Keratinocyte (primary cell): Measurements from ENCODE around the gene ASTL. TPM values are rescaled to one million over a fixed set of nuclear protein-coding genes. Genes with fewer than 3 reads are reported as not detected.

Experiments
- DNase-seq: peaks from one replicate; pipeline ENCODE4 v3.0.0-alpha.2; 2011; ENCODE audit warnings: low read depth, missing footprints, low spot score
- FAIRE-seq: peaks from 2 replicates; lab custom pipeline; 2011; peaks lifted over from hg19 to GRCh38; lab: Jason Lieb, UNC
- H2AFZ ChIP-seq: 2 replicates; pipeline ENCODE4 v1.6.0; 2012; ENCODE audit warnings: low read length, control low read depth, inconsistent platforms; ENCODE audit not compliant: control insufficient read depth
- H3K27ac ChIP-seq: 2 replicates; pipeline ENCODE4 v1.5.1; 2011; ENCODE audit warnings: low read length; ENCODE audit not compliant: control insufficient read depth, insufficient read depth
- H3K27me3 ChIP-seq: 3 replicates; pipeline ENCODE4 v1.6.0; 2011; ENCODE audit warnings: low read length; ENCODE audit not compliant: control insufficient read depth, insufficient read depth; ENCODE audit errors: extremely low read depth
- H3K36me3 ChIP-seq, 2 experiments: 2 replicates in 1 of 2; 3 replicates in 1 of 2; pipeline ENCODE4 v1.5.1; 2011; ENCODE audit warnings: low read length in 2 of 2, mild to moderate bottlenecking in 1 of 2; ENCODE audit not compliant: control insufficient read depth in 2 of 2, insufficient read depth in 2 of 2; ENCODE audit errors: extremely low read depth in 1 of 2
- H3K4me1 ChIP-seq: 3 replicates; pipeline ENCODE4 v1.5.1; 2011; ENCODE audit warnings: low read length; ENCODE audit not compliant: control insufficient read depth, insufficient read depth; ENCODE audit errors: extremely low read depth
- H3K4me2 ChIP-seq: 3 replicates; pipeline ENCODE4 v1.6.0; 2011; ENCODE audit warnings: low read depth, low read length; ENCODE audit not compliant: control insufficient read depth, insufficient read depth; ENCODE audit errors: extremely low read depth
- H3K4me3 ChIP-seq, 3 experiments: fragments of 200-600 bp in 1 of 3; sonication (generic) in 1 of 3; 2 replicates in 2 of 3; 3 replicates in 1 of 3; pipeline ENCODE4 v1.5.1; 2011 to 2016; ENCODE audit warnings: low read length in 3 of 3, mild to moderate bottlenecking in 3 of 3, control low read depth in 2 of 3, inconsistent platforms in 1 of 3, low read depth in 1 of 3, mixed read lengths in 1 of 3, mixed run types in 1 of 3, moderate library complexity in 1 of 3; ENCODE audit not compliant: control insufficient read depth in 2 of 3, insufficient read depth in 2 of 3; ENCODE audit errors: extremely low read depth in 1 of 3
- H3K79me2 ChIP-seq: 2 replicates; pipeline ENCODE4 v1.6.0; 2012; ENCODE audit warnings: low read length; ENCODE audit not compliant: control insufficient read depth, insufficient read depth
- H3K9ac ChIP-seq: 3 replicates; pipeline ENCODE4 v1.6.0; 2011; ENCODE audit warnings: low read length; ENCODE audit not compliant: control insufficient read depth, insufficient read depth; ENCODE audit errors: extremely low read depth
- H3K9me1 ChIP-seq: 3 replicates; pipeline ENCODE4 v1.6.0; 2011; ENCODE audit warnings: low read length; ENCODE audit not compliant: control insufficient read depth, insufficient read depth; ENCODE audit errors: extremely low read depth
- H3K9me3 ChIP-seq: 2 replicates; pipeline ENCODE4 v1.5.1; 2012; ENCODE audit warnings: low read depth, low read length; ENCODE audit not compliant: control insufficient read depth
- H4K20me1 ChIP-seq: 3 replicates; pipeline ENCODE4 v1.6.0; 2011; ENCODE audit warnings: low read length; ENCODE audit not compliant: control insufficient read depth, insufficient read depth; ENCODE audit errors: extremely low read depth
- CTCF ChIP-seq, 3 experiments: IDR thresholded peaks in 1 of 3; conservative IDR thresholded peaks in 1 of 3; optimal IDR thresholded peaks in 1 of 3; 2 replicates in 2 of 3; 3 replicates in 1 of 3; pipeline versions ENCODE3 to v1.5.1; 2011; ENCODE audit warnings: low read length in 3 of 3, mild to moderate bottlenecking in 3 of 3, moderate library complexity in 2 of 3, control low read depth in 1 of 3, inconsistent platforms in 1 of 3; ENCODE audit not compliant: insufficient read depth in 2 of 3; ENCODE audit errors: extremely low read depth in 1 of 3
- EZH2 ChIP-seq: IDR thresholded peaks from one replicate; pipeline ENCODE4 v1.6.1; 2012; ENCODE audit warnings: inconsistent platforms, mild to moderate bottlenecking, low read length, moderate library complexity
- dilution Hi-C: fragments of 300-500 bp; cut with MboI; formaldehyde crosslinking; loops from one replicate; pipeline ENCODE4 v1.7.0; 2020; ENCODE audit warnings: low sequenced_read_pairs; ENCODE audit not compliant: extremely low pct_ligation_motif_present
- polyA plus RNA-seq, 5 experiments: library from polyadenylated mRNA; depleted of rRNA in 3 of 5; stranded (reverse) in 3 of 5; stranded (forward) in 1 of 5; unstranded in 1 of 5; fragments of >200 nt; gene quantifications; 1 replicate in 1 of 5; 2 replicates in 3 of 5; 3 replicates in 1 of 5; pipeline versions ENCODE4 v1.2.1 to v1.2.3, GENCODE V29; 2011 to 2012; ENCODE audit warnings: missing spikeins in 2 of 5, low read depth in 1 of 5, low replicate concordance in 1 of 5

The ASTL gene
- polyA plus RNA-seq, 1 donor (not counting 4 experiments of a cell fraction or from before 2014, with no cell fraction given), result not detected

GRCh38 chr2:96120091-96120720 is 18.1 kb downstream of the ASTL start:
- Histone ChIP-seq H3K4me1 (peaks cover 5% of the 10 kb centered on the region), H3K9me1 (no peaks in the 10 kb centered on the region), H3K9me3 (no peaks in the 10 kb centered on the region), H3K4me2 (no peak overlapping the region), H3K27me3 (peaks cover 57% of the 10 kb centered on the region), H3K79me2 (no peaks in the 10 kb centered on the region), H3K4me3 (no peak overlapping the region), H3K9ac (no peak overlapping the region), H3K27ac (no peak overlapping the region), H4K20me1 (no peaks in the 10 kb centered on the region), H3K36me3 (no peaks in the 10 kb centered on the region), H2AFZ (no peak overlapping the region)
- TF ChIP-seq EZH2, result no peak
- no peak for TF ChIP-seq CTCF (optimal IDR thresholded peaks at IDR 0.05 in 1 of 3, IDR thresholded peaks at IDR 0.05 in 1 of 3, conservative IDR thresholded peaks at IDR 0.05 in 1 of 3; ENCODE audit: extremely low read depth in 1 of 3, insufficient read depth in 2 of 3, low read length in 3 of 3)
- FAIRE-seq, result no peak
- dilution Hi-C loops, result no loop called here
- DNase-seq, result no peak

- H3K4me3 ChIP-seq, result no peak overlapping the region
- H3K79me2 ChIP-seq, result no peaks in the 10 kb centered on the region
- TF ChIP-seq CTCF (optimal IDR thresholded peaks at IDR 0.05 in 1 of 3, IDR thresholded peaks at IDR 0.05 in 1 of 3, conservative IDR thresholded peaks at IDR 0.05 in 1 of 3; ENCODE audit: extremely low read depth in 1 of 3, insufficient read depth in 2 of 3, low read length in 3 of 3) (no peak), EZH2 (no peak)
- no peak overlapping the region for H3K27ac ChIP-seq
- H2AFZ ChIP-seq, result no peak overlapping the region
- no peak overlapping the region for H3K9ac ChIP-seq
- peaks cover 57% of the 10 kb centered on the region for H3K27me3 ChIP-seq
- FAIRE-seq, result no peak
- no peaks in the 10 kb centered on the region for H3K36me3 ChIP-seq
- H3K9me1 ChIP-seq, result no peaks in the 10 kb centered on the region
- H3K4me2 ChIP-seq, result no peak overlapping the region
- no peak for DNase-seq
- H4K20me1 ChIP-seq, result no peaks in the 10 kb centered on the region
- no peaks in the 10 kb centered on the region for H3K9me3 ChIP-seq
- dilution Hi-C loops, result no loop called here
- H3K4me1 ChIP-seq, result peaks cover 5% of the 10 kb centered on the region
Observed at GRCh38 chr2:96119389-96119751, 18.9 kb downstream of the ASTL start.
